IMR-90 (cell line): Measurements from ENCODE around the gene PARL. TPM values are rescaled to one million over a fixed set of nuclear protein-coding genes. Genes with fewer than 3 reads are reported as not detected.

Experiments
- ATAC-seq: fragments of 200-7000 bp; cut with Tn5 transposase; 2 replicates; pipeline ENCODE4 v1.9.1; 2020; ENCODE audit warnings: low read depth, mild to moderate bottlenecking, moderate library complexity
- BruUV-seq: library from RNA; stranded (reverse); fragments of 400-500 nt; replicated peaks from 2 replicates; lab custom pipeline; 2021; lab: Mats Ljungman, UMichigan
- CTCF ChIA-PET: fragments of 300-600 bp; formaldehyde crosslinking; extraction: SDS; loops from one replicate; lab custom pipeline; 2021; ENCODE audit warnings: antibody characterized with exemption; lab: Yijun Ruan, JAX
- POLR2A ChIA-PET: fragments of 300-600 bp; sonication (Branson Sonifier 250); formaldehyde crosslinking; loops from one replicate; lab custom pipeline; 2022; ENCODE audit warnings: antibody characterized with exemption; ENCODE audit not compliant: unreplicated experiment; lab: Charles Lee
- DNase-seq: peaks from one replicate; pipeline ENCODE4 v3.0.0; 2013
- H2AFZ ChIP-seq: replicated peaks from 2 replicates; pipeline ENCODE3; 2013; ENCODE audit warnings: low read length, mild to moderate bottlenecking; ENCODE audit not compliant: poor library complexity
- H2AK5ac ChIP-seq: 2 replicates; pipeline ENCODE4 v1.6.1; 2013; ENCODE audit warnings: low read depth, low read length, inconsistent platforms
- H2AK9ac ChIP-seq: replicated peaks from 2 replicates; pipeline ENCODE3; 2013; ENCODE audit warnings: mild to moderate bottlenecking, low read depth, low read length, moderate library complexity; ENCODE audit not compliant: poor library complexity
- H2BK120ac ChIP-seq: 2 replicates; pipeline ENCODE4 v1.6.1; 2013; ENCODE audit warnings: low read depth, low read length, inconsistent platforms
- H2BK15ac ChIP-seq: 3 replicates; pipeline ENCODE4 v1.6.1; 2013; ENCODE audit warnings: low read depth, low read length, inconsistent platforms
- H2BK20ac ChIP-seq: 2 replicates; pipeline ENCODE4 v1.6.1; 2013; ENCODE audit warnings: low read depth, mild to moderate bottlenecking, inconsistent platforms, low read length, moderate library complexity
- H2BK5ac ChIP-seq: 2 replicates; pipeline ENCODE4 v1.6.1; 2013; ENCODE audit warnings: mild to moderate bottlenecking, low read depth, low read length, inconsistent platforms; ENCODE audit not compliant: poor library complexity, severe bottlenecking
- H3K14ac ChIP-seq: replicated peaks from 2 replicates; pipeline ENCODE4 v1.6.1; 2013; ENCODE audit warnings: low read depth, low read length, inconsistent platforms
- H3K18ac ChIP-seq: 2 replicates; pipeline ENCODE4 v1.6.1; 2013; ENCODE audit warnings: low read depth, low read length, control low read depth
- H3K23ac ChIP-seq: 2 replicates; pipeline ENCODE4 v1.6.1; 2013; ENCODE audit warnings: low read depth, low read length, inconsistent platforms
- H3K27ac ChIP-seq: 2 replicates; pipeline ENCODE4 v1.5.1; 2013; ENCODE audit warnings: mild to moderate bottlenecking, control low read depth, low read length; ENCODE audit not compliant: insufficient read depth
- H3K27me3 ChIP-seq: 2 replicates; pipeline ENCODE4 v1.6.1; 2013; ENCODE audit warnings: low read length; ENCODE audit not compliant: control insufficient read depth, insufficient read depth
- H3K36me3 ChIP-seq: 2 replicates; pipeline ENCODE4 v1.6.1; 2013; ENCODE audit warnings: low read length, mixed read lengths; ENCODE audit not compliant: control insufficient read depth, insufficient read depth
- H3K4ac ChIP-seq: 2 replicates; pipeline ENCODE4 v1.6.1; 2013; ENCODE audit warnings: low read depth, low read length, inconsistent platforms
- H3K4me1 ChIP-seq: 2 replicates; pipeline ENCODE4 v1.6.1; 2013; ENCODE audit warnings: low read length, mixed read lengths; ENCODE audit not compliant: control insufficient read depth, insufficient read depth
- H3K4me2 ChIP-seq: 2 replicates; pipeline ENCODE4 v1.6.1; 2013; ENCODE audit warnings: low read depth, mild to moderate bottlenecking, control low read depth, low read length, moderate library complexity
- H3K4me3 ChIP-seq: 2 replicates; pipeline ENCODE4 v1.5.1; 2013; ENCODE audit warnings: low read depth, mild to moderate bottlenecking, control low read depth, low read length, moderate library complexity; ENCODE audit not compliant: insufficient read depth
- H3K56ac ChIP-seq: 2 replicates; pipeline ENCODE4 v1.6.1; 2013; ENCODE audit warnings: low read length, inconsistent platforms; ENCODE audit not compliant: insufficient read depth; ENCODE audit errors: extremely low read depth
- H3K79me1 ChIP-seq, 2 experiments: 2 replicates each; pipeline ENCODE4 v1.6.1; 2013; ENCODE audit warnings: low read length in 2 of 2, inconsistent platforms in 1 of 2, low read depth in 1 of 2
- H3K9ac ChIP-seq: 2 replicates; pipeline ENCODE4 v1.6.1; 2013; ENCODE audit warnings: low read depth, low read length, control low read depth
- H3K9me1 ChIP-seq: 2 replicates; pipeline ENCODE4 v1.6.1; 2013; ENCODE audit warnings: low read length, inconsistent platforms; ENCODE audit not compliant: insufficient read depth
- H3K9me3 ChIP-seq: 2 replicates; pipeline ENCODE4 v1.6.1; 2013; ENCODE audit warnings: low read length; ENCODE audit not compliant: control insufficient read depth, insufficient read depth
- H4K20me1 ChIP-seq: 2 replicates; pipeline ENCODE4 v1.6.1; 2013; ENCODE audit warnings: low read length, inconsistent platforms; ENCODE audit not compliant: insufficient read depth
- H4K5ac ChIP-seq: 2 replicates; pipeline ENCODE4 v1.6.1; 2013; ENCODE audit warnings: mild to moderate bottlenecking, low read depth, low read length, control low read depth
- H4K8ac ChIP-seq, 2 experiments: 2 replicates each; pipeline ENCODE4 v1.6.1; 2013; ENCODE audit warnings: low read depth in 2 of 2, low read length in 2 of 2, control low read depth in 1 of 2, inconsistent platforms in 1 of 2
- H4K91ac ChIP-seq: 2 replicates; pipeline ENCODE4 v1.6.1; 2013; ENCODE audit warnings: low read depth, low read length, inconsistent platforms; ENCODE audit not compliant: insufficient read depth
- BHLHE40 ChIP-seq: fragments of 150-350 bp; IDR thresholded peaks from 2 replicates; pipeline ENCODE4 v1.6.1; 2016; ENCODE audit warnings: mild to moderate bottlenecking, low read depth, low read length
- CEBPB ChIP-seq: IDR thresholded peaks from 2 replicates; pipeline ENCODE4 v1.6.1; 2012; ENCODE audit warnings: low read depth, low read length, improper control_type of control experiment
- CHD1 ChIP-seq: IDR thresholded peaks from 2 replicates; pipeline ENCODE4 v1.6.1; 2012; ENCODE audit warnings: low read depth, low read length, improper control_type of control experiment
- FOS ChIP-seq: fragments of 150-350 bp; IDR thresholded peaks from 2 replicates; pipeline ENCODE4 v1.6.1; 2016; ENCODE audit warnings: low read depth, low read length
- MAFK ChIP-seq: IDR thresholded peaks from 2 replicates; pipeline ENCODE4 v1.6.1; 2012; ENCODE audit warnings: low read depth, low read length, improper control_type of control experiment
- MAZ ChIP-seq: IDR thresholded peaks from 2 replicates; pipeline ENCODE4 v1.6.1; 2012; ENCODE audit warnings: low read depth, mild to moderate bottlenecking, low read length, improper control_type of control experiment, moderate library complexity, borderline replicate concordance
- MXI1 ChIP-seq: IDR thresholded peaks from 2 replicates; pipeline ENCODE4 v1.6.1; 2012; ENCODE audit warnings: low read depth, mild to moderate bottlenecking, low read length, moderate library complexity, borderline replicate concordance
- NFE2L2 ChIP-seq: fragments of 150-350 bp; IDR thresholded peaks from 2 replicates; pipeline ENCODE4 v1.6.1; 2016; ENCODE audit warnings: low read depth, mild to moderate bottlenecking, low read length
- POLR2A ChIP-seq: IDR thresholded peaks from 2 replicates; pipeline ENCODE4 v1.6.1; 2012; ENCODE audit warnings: mild to moderate bottlenecking, low read depth, low read length
- RAD21 ChIP-seq: IDR thresholded peaks from 2 replicates; pipeline ENCODE4 v1.6.1; 2012; ENCODE audit warnings: low read length, improper control_type of control experiment
- RCOR1 ChIP-seq: IDR thresholded peaks from 2 replicates; pipeline ENCODE4 v1.6.1; 2012; ENCODE audit warnings: mild to moderate bottlenecking, low read length, improper control_type of control experiment; ENCODE audit not compliant: insufficient replicate concordance
- RFX5 ChIP-seq: IDR thresholded peaks from 2 replicates; pipeline ENCODE4 v1.8.0; 2012; ENCODE audit warnings: low read depth, mild to moderate bottlenecking, low read length, moderate library complexity
- SMC3 ChIP-seq: fragments of 150-350 bp; IDR thresholded peaks from 2 replicates; pipeline ENCODE4 v1.6.1; 2016; ENCODE audit warnings: low read depth, mild to moderate bottlenecking, antibody characterized with exemption, low read length, moderate library complexity
- USF2 ChIP-seq: fragments of 150-350 bp; IDR thresholded peaks from 2 replicates; pipeline ENCODE4 v1.6.1; 2017; ENCODE audit warnings: mild to moderate bottlenecking, antibody characterized with exemption, low read length, low read depth
- WGBS, 2 experiments: methylation state at CpG; one replicate each; pipeline versions ENCODE4 v1.1.5 to v1.1.7; 2013; ENCODE audit warnings: missing lambda C conversion rate in 2 of 2; ENCODE audit not compliant: insufficient read length in 1 of 2; ENCODE audit errors: extremely low coverage in 2 of 2; 5-methylcytosine and 5-hydroxymethylcytosine counted together
- dilution Hi-C: fragments of 300-500 bp; cut with HindIII; formaldehyde crosslinking; loops from one replicate; pipeline ENCODE4 v1.14.3; 2018; ENCODE audit warnings: low sequenced_read_pairs; ENCODE audit not compliant: unreplicated experiment
- in situ Hi-C: fragments of 300-500 bp; cut with MboI; formaldehyde crosslinking; loops from 3 replicates; pipeline ENCODE4 v1.14.3; 2019; ENCODE audit warnings: low sequenced_read_pairs, inconsistent platforms, mixed read lengths
- intact Hi-C: fragments of 100-400 bp; cut with micrococcal nuclease; formaldehyde crosslinking; loops from 2 replicates; pipeline ENCODE4 v1.10.0; 2022
- polyA plus RNA-seq, 3 experiments: library from polyadenylated mRNA; depleted of rRNA; stranded (reverse); fragments of >200 nt; gene quantifications; 2 replicates each; pipeline ENCODE4 v1.2.3, GENCODE V29; 2012; ENCODE audit warnings: low replicate concordance in 1 of 3
- total RNA-seq: library from RNA; depleted of rRNA; stranded (reverse); fragments of >200 nt; gene quantifications from 2 replicates; pipeline ENCODE4 v1.2.3, GENCODE V29; 2012
- TF ChIP-seq, protein P1 (sequence below): conservative IDR thresholded peaks from 2 replicates; pipeline ENCODE4 v1.5.1; 2012; ENCODE audit warnings: mild to moderate bottlenecking, low read depth, low read length, improper control_type of control experiment
- TF ChIP-seq, protein P2 (sequence below): fragments of 150-350 bp; IDR thresholded peaks from 2 replicates; pipeline ENCODE4 v1.6.1; 2016; ENCODE audit warnings: low read depth, mild to moderate bottlenecking, low read length, moderate library complexity, borderline replicate concordance

PARL gene
- total and polyA plus RNA-seq, 2 of the 4 experiments (the other 2 are of a cell fraction): 35.5 to 42.6 TPM

- POLR2A ChIA-PET: interaction anchor here (0.8 kb wide), 1 partner anchor 123 kb away, joined by 3 read pairs; the partner anchor contains the start of gene ABCC5
- no TSS peak for BruUV-seq
- H2AK5ac ChIP-seq: no peak overlapping the region
These were observed 10.6 kb upstream of the PARL start for GRCh38 chr3:183895296-183895695.

More at GRCh38 chr3:183895296-183895695, 10.6 kb upstream of the PARL start:
- no peak overlapping the region for H3K14ac ChIP-seq
- no peak overlapping the region for H2BK15ac ChIP-seq
- no peak overlapping the region for H2AFZ ChIP-seq
- H4K8ac ChIP-seq: no peak overlapping the region
- no peaks in the 10 kb centered on the region for H3K79me1 ChIP-seq
- no peak overlapping the region for H3K27ac ChIP-seq
- no peak overlapping the region for H2BK120ac ChIP-seq
- no peaks in the 10 kb centered on the region for H3K9me3 ChIP-seq
- no peaks in the 10 kb centered on the region for H4K20me1 ChIP-seq
- peak; percentile 94 for ATAC-seq
- no peak overlapping the region for H3K4ac ChIP-seq
- H3K23ac ChIP-seq: no peak overlapping the region
- TF ChIP-seq, protein P1, sequence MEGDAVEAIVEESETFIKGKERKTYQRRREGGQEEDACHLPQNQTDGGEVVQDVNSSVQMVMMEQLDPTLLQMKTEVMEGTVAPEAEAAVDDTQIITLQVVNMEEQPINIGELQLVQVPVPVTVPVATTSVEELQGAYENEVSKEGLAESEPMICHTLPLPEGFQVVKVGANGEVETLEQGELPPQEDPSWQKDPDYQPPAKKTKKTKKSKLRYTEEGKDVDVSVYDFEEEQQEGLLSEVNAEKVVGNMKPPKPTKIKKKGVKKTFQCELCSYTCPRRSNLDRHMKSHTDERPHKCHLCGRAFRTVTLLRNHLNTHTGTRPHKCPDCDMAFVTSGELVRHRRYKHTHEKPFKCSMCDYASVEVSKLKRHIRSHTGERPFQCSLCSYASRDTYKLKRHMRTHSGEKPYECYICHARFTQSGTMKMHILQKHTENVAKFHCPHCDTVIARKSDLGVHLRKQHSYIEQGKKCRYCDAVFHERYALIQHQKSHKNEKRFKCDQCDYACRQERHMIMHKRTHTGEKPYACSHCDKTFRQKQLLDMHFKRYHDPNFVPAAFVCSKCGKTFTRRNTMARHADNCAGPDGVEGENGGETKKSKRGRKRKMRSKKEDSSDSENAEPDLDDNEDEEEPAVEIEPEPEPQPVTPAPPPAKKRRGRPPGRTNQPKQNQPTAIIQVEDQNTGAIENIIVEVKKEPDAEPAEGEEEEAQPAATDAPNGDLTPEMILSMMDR: peak; percentile 92
- TF ChIP-seq, protein P2, sequence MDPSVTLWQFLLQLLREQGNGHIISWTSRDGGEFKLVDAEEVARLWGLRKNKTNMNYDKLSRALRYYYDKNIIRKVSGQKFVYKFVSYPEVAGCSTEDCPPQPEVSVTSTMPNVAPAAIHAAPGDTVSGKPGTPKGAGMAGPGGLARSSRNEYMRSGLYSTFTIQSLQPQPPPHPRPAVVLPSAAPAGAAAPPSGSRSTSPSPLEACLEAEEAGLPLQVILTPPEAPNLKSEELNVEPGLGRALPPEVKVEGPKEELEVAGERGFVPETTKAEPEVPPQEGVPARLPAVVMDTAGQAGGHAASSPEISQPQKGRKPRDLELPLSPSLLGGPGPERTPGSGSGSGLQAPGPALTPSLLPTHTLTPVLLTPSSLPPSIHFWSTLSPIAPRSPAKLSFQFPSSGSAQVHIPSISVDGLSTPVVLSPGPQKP: no peak
- TF ChIP-seq RFX5 (no peak), USF2 (no peak), POLR2A (0 out of 2 replicates have a peak, but pooled peaks have one; percentile 21), MAZ (0 out of 2 replicates have a peak, but pooled peaks have one; percentile 31), RAD21 (peak; percentile 92), RCOR1 (no peak), SMC3 (peak; percentile 92), NFE2L2 (no peak), BHLHE40 (no peak), MAFK (no peak), FOS (no peak), MXI1 (no peak), CHD1 (no peak), CEBPB (no peak)
- dilution Hi-C loops (no loop called here), in situ Hi-C loops (loop anchor here (10.0 kb wide), 3 partner anchors 120 to 390 kb away; partner anchors contain the start of gene ABCC5), intact Hi-C loops (loop anchor here (1.0 to 5.0 kb wide), 6 partner anchors 122 to 394 kb away; partner anchors contain the start of genes ABCC5 and EEF1AKMT4)
- H3K18ac ChIP-seq: no peak overlapping the region
- no peak overlapping the region for H3K9ac ChIP-seq
- no peaks in the 10 kb centered on the region for H3K9me1 ChIP-seq
- no peak overlapping the region for H4K91ac ChIP-seq
- no peak overlapping the region for H3K4me2 ChIP-seq
- H3K36me3 ChIP-seq: no peaks in the 10 kb centered on the region
- H3K27me3 ChIP-seq: peaks cover 32% of the 10 kb centered on the region
- no CpG with 5 or more reads among the region's 5 CpGs for WGBS, 2 experiments
- no peak overlapping the region for H2BK5ac ChIP-seq
- H3K56ac ChIP-seq: no peak overlapping the region
- DNase-seq: peak; percentile 55
- H3K4me3 ChIP-seq: no peak overlapping the region
- CTCF ChIA-PET: interaction anchor here (0.7 to 1.4 kb wide), 5 partner anchors 11 to 447 kb away, joined by 3 to 7 read pairs (median 3); partner anchors contain the start of genes CAMK2N2 and PARL
- no peak overlapping the region for H4K5ac ChIP-seq
- H2AK9ac ChIP-seq: no peak overlapping the region
- no peak overlapping the region for H2BK20ac ChIP-seq
- no peaks in the 10 kb centered on the region for H3K4me1 ChIP-seq
